GM12873 (cell line): ENCODE measurements around the gene DOK5.

Experiments used
- CTCF ChIP-seq: IDR thresholded peaks from 2 replicates; pipeline ENCODE4 v1.5.1; 2012; ENCODE audit warnings: low read depth, mild to moderate bottlenecking, moderate library complexity, low read length, control low read depth; ENCODE audit not compliant: insufficient read depth; ENCODE audit errors: missing control alignments

The DOK5 gene

DNA sequence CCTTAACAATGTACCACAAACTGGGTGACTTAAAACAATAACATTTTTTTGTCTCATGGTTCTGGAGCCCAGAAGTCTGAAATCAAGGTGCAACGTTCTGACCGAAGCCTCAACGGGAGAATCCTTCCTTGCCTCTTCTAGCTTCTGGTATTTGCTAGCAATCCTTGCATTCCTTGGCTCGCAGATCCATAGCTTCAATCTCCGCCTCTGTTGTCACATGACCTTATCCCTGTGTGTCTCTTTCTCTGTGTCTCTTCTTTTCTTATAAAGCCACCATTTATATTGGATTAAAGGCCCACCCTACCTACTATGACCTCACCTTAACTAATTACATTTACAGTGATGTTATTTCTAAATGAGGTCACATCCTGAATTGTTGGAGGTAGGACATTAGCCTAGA is 37.2 kb upstream of the DOK5 start:
- TF ChIP-seq CTCF, result no peak

DNA sequence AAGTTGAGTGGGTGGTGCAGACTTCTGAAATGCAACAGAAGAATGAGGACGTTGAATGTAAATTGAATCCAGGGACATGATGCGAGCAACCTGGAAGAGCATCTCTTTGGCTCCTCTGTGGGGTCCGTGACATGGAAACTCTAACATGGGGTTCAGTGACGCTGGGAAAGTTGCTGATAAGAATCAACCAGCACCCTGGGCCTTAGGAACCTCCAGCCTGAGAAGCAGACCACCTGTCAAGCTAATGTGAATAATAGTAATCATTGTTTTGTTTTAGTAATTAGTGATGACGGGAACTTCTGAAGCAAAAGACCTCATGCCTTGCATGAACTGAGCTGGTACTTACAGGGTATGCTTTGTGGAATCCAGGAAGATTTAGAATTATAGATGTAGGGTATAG is 25.2 kb upstream of the DOK5 start:
- TF ChIP-seq CTCF, result no peak

DNA sequence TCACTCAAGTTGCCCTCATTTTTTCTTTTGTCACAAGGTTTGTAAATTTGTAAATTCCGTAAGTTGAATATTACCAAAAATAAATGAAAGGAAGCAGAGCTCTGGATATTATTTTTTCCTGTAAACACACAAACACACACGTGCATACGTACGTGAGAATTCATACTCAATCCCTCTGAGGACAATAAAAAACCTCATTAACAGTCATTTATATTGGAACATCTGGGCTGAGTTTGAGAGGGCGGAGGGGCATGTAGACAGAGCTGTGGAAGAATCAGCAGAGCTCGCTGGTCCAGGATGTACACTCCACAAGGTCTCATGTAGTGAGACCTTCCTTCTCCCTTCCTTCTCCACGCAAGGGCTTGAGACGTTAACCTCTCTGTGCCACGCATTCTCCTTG is 24.2 kb upstream of the DOK5 start:
- TF ChIP-seq CTCF, result no peak

DNA sequence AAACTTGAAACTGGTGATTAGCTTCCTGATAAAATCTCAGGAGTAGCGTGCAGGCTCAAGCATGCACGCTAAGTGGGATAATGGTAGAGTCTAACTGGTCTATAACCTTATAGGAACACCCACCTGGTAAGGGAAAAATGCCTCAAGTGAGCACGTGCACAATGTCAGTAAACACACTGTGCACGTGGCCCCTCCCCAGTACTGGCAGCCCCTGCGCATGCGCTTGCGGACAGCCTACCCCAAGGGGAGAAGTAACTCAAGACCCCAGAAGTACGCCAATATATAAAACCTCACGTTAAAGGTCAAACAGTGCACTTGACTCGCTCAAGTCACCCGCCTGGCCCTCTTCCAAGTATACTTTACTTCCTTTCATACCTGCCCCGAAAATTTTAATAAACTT is 23.1 kb upstream of the DOK5 start:
- TF ChIP-seq CTCF, result no peak

DNA sequence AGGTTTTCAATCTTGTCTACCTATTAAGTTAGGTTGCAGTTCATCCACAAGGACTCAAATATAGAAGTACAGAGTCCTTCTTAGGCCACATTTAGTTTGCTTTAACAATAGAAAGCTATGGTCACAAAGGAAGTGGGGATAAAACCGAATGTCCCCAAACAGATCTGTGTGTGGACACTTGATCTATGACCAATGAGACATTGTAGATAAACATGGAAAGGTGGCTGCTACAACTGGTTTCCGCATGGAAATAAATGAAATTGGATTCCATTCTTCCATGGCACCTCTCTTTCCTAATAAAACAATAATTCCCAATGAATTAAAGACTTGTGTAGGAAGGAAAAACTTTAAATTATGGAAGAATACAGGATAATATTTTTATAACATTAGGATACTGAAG is 20.4 kb upstream of the DOK5 start:
- no peak for TF ChIP-seq CTCF

DNA sequence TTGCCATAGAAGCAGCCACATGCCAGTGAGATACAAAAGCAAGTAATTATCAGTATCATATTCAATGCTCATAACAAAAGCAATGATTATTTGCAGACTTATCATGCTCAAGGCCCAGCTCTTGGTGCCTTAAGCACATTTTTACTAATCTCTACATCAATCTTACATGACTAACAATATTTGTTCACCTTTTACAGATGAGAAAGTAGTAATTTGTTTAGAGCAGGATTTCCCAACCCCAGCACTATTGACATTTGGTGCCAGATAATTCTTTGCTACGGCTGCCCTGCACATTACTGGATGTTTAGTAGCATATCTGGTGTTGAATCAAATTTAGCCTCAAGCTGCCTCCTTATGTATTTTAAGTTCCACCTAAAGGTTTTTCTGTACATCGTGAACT is 19.0 kb upstream of the DOK5 start:
- TF ChIP-seq CTCF, result no peak

DNA sequence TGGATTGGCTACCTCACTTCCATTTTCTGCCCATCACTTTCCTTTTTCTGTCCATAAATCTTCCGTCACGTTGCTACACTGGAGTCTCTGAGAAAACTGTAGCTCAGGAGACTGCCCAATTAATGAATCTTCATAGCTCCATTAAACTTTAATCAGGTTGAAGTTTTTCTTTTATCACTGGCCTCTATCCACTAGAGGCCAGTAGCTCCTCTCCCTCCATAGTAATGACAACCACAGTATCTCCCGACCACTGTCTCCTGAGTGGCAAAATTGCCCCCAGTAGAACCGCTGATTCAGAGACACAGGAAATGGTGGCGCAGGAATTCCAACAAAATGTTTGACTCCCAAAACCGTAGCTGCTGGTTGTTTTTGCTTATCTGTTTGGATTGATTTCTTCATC is 18.4 kb upstream of the DOK5 start:
- no peak for TF ChIP-seq CTCF

DNA sequence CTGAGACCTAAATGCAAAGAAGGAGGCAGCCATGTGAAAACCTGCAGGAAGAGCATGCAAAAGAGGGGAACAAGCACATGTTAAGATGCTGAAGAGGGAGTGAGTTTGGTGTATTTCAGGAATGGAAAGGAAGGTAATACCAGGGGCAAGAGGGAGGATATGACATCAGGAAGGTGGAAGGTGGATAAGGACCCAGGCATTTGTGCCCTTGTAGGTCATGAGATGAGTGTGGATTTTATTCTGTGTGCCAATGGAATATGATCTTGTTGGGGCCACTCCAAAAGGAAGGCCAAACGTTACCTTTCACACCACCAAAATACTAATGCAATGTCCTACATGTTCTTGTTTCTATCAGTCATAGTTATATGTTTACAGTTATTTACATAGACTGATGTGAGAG is 17.2 kb upstream of the DOK5 start:
- no peak for TF ChIP-seq CTCF
